Left lung (tissue), 14 donors: ENCODE measurements around the gene PCGF3. TPM values are rescaled to one million over a fixed set of nuclear protein-coding genes. Genes with fewer than 3 reads are reported as not detected.

Experiments
- ATAC-seq: fragments of 200-7000 bp; cut with Tn5 transposase; one replicate; pipeline ENCODE4 v1.9.1; 2020; ENCODE audit warnings: moderate library complexity
- DNase-seq, 4 donors: peaks; one replicate each; pipeline ENCODE4 v3.0.0-alpha.2; 2013 to 2020
- H3K27ac ChIP-seq, 2 donors: fragments of 200-600 bp; sonication (generic) in 1 of 2; one replicate each; pipeline versions ENCODE4 v1.5.0 to v1.8.0; 2020 to 2021
- H3K27me3 ChIP-seq, 2 donors: fragments of 200-600 bp; sonication (generic) in 1 of 2; one replicate each; pipeline versions ENCODE4 v1.5.0 to v1.8.0; 2020 to 2021
- H3K36me3 ChIP-seq, 2 donors: fragments of 200-600 bp; sonication (generic) in 1 of 2; one replicate each; pipeline versions ENCODE4 v1.5.0 to v1.8.0; 2020 to 2021
- H3K4me1 ChIP-seq, 2 donors: fragments of 200-600 bp; one replicate each; pipeline ENCODE4 v1.8.0; 2021
- H3K4me3 ChIP-seq, 2 donors: fragments of 200-600 bp; sonication (generic) in 1 of 2; one replicate each; pipeline versions ENCODE4 v1.5.0 to v1.8.0; 2020 to 2021; ENCODE audit warnings: mild to moderate bottlenecking in 1 of 2
- H3K9me3 ChIP-seq, 2 donors: fragments of 200-600 bp; sonication (generic) in 1 of 2; one replicate each; pipeline versions ENCODE4 v1.5.0 to v1.8.0; 2020 to 2021
- intact Hi-C, 2 donors: fragments of 100-400 bp; cut with DNase I; formaldehyde crosslinking; loops; one replicate each; pipeline versions ENCODE4 v1.11.2 to v1.14.2; 2022
- long read RNA-seq, 12 donors: library from polyadenylated mRNA in 2 of 12; unstranded in 2 of 12; transcript quantifications; one replicate each; pipeline ENCODE4 v2.0.0 and lab custom pipeline, GENCODE V29; 2019 to 2026
- polyA plus RNA-seq, 6 donors: library from polyadenylated mRNA; unstranded; fragments of 120-200 nt; gene quantifications; one replicate each; pipeline ENCODE4 v1.2.1, GENCODE V29; 2013; ENCODE audit not compliant: insufficient read length in 6 of 6
- total RNA-seq, 2 donors: library from RNA; stranded (reverse); fragmentation: NEBNext Ultra II Directional; extraction: Animal tissue kit (Norgen Biotek cat#: 25700); gene quantifications; one replicate each; pipeline ENCODE4 v1.2.1, GENCODE V29; 2021
- TF ChIP-seq, protein P1 (sequence below), 2 donors: fragments of 200-600 bp; sonication (generic) in 1 of 2; IDR thresholded peaks; one replicate each; pipeline versions ENCODE4 v1.5.0 to v1.8.0; 2021; ENCODE audit warnings: antibody characterized with exemption in 2 of 2
- donor health status: DM: no; HTN: yes; CAD: no.
- donor health status: DM: no; HTN: no; CAD: no.

The PCGF3 gene
- total RNA-seq (10 to 100 TPM; 43.7 to 49.2 TPM), polyA plus RNA-seq (100 to 1,000 TPM in 1 of 6 donors, 10 to 100 TPM in 5; 77.3 to 110 (median 92.8) TPM)
- long read RNA-seq, donor 1, full-length matches to known transcripts: 93 of 107 reads
- long read RNA-seq, donor 1, partial matches to known transcripts: 14 of 107 reads
- long read RNA-seq, donor 1, other reads (novel, unspliced or antisense): 0 of 107 reads
- long read RNA-seq, donor 2, full-length matches to known transcripts: 87 of 92 reads
- long read RNA-seq, donor 2, partial matches to known transcripts: 5 of 92 reads
- long read RNA-seq, donor 2, other reads (novel, unspliced or antisense): 0 of 92 reads
- long read RNA-seq, donor 3, full-length matches to known transcripts: 33 of 33 reads
- long read RNA-seq, donor 3, partial matches to known transcripts: 0 of 33 reads
- long read RNA-seq, donor 3, other reads (novel, unspliced or antisense): 0 of 33 reads
- long read RNA-seq, donor 4, full-length matches to known transcripts: 3 of 12 reads
- long read RNA-seq, donor 4, partial matches to known transcripts: 4 of 12 reads
- long read RNA-seq, donor 4, other reads (novel, unspliced or antisense): 5 of 12 reads
- long read RNA-seq, donor 5, full-length matches to known transcripts: 60 of 66 reads
- long read RNA-seq, donor 5, partial matches to known transcripts: 6 of 66 reads
- long read RNA-seq, donor 5, other reads (novel, unspliced or antisense): 0 of 66 reads
- long read RNA-seq, donor 6, full-length matches to known transcripts: 25 of 25 reads
- long read RNA-seq, donor 6, partial matches to known transcripts: 0 of 25 reads
- long read RNA-seq, donor 6, other reads (novel, unspliced or antisense): 0 of 25 reads
- long read RNA-seq, donor 7, transcript PCGF3-213 (1 exons, 1,899 nt): major isoform, 28 of 37 reads
- long read RNA-seq, donor 7, partial matches to known transcripts: 6 of 37 reads
- long read RNA-seq, donor 7, other reads (novel, unspliced or antisense): 0 of 37 reads
- long read RNA-seq, donor 8, full-length matches to known transcripts: 56 of 67 reads
- long read RNA-seq, donor 8, partial matches to known transcripts: 11 of 67 reads
- long read RNA-seq, donor 8, other reads (novel, unspliced or antisense): 0 of 67 reads
- long read RNA-seq, donor 9, partial matches to known transcripts: 0 of 3 reads
- long read RNA-seq, donor 9, other reads (novel, unspliced or antisense): 0 of 3 reads
- long read RNA-seq, donor 10, partial matches to known transcripts: 2 of 5 reads
- long read RNA-seq, donor 10, other reads (novel, unspliced or antisense): 1 of 5 reads
- long read RNA-seq, donor 11, full-length matches to known transcripts: 58 of 58 reads
- long read RNA-seq, donor 11, partial matches to known transcripts: 0 of 58 reads
- long read RNA-seq, donor 11, other reads (novel, unspliced or antisense): 0 of 58 reads
- long read RNA-seq, donor 12, full-length matches to known transcripts: 68 of 73 reads
- long read RNA-seq, donor 12, partial matches to known transcripts: 5 of 73 reads
- long read RNA-seq, donor 12, other reads (novel, unspliced or antisense): 0 of 73 reads

GRCh38 chr4:705278-706082 is at the start of gene PCGF3:
PCGF3 (plus strand) TSS chr4:705832; CDS start chr4:733681, 27,849 bp downstream.
- Histone ChIP-seq H3K9me3 (no peaks in the 10 kb centered on the region), H3K4me1 (peaks cover 13 to 32% of the 10 kb centered on the region in 2 donors), H3K27ac (peak within 1 kb of the TSS; percentile 65 to 86), H3K27me3 (no peaks in the 10 kb centered on the region), H3K4me3 (peak within 1 kb of the TSS; percentile 78 to 85), H3K36me3 (no peaks in the 10 kb centered on the region)
- DNase-seq (peak; percentile 91 to 100 (median 98)), ATAC-seq (peak; percentile 99)
- TF ChIP-seq, protein P1, sequence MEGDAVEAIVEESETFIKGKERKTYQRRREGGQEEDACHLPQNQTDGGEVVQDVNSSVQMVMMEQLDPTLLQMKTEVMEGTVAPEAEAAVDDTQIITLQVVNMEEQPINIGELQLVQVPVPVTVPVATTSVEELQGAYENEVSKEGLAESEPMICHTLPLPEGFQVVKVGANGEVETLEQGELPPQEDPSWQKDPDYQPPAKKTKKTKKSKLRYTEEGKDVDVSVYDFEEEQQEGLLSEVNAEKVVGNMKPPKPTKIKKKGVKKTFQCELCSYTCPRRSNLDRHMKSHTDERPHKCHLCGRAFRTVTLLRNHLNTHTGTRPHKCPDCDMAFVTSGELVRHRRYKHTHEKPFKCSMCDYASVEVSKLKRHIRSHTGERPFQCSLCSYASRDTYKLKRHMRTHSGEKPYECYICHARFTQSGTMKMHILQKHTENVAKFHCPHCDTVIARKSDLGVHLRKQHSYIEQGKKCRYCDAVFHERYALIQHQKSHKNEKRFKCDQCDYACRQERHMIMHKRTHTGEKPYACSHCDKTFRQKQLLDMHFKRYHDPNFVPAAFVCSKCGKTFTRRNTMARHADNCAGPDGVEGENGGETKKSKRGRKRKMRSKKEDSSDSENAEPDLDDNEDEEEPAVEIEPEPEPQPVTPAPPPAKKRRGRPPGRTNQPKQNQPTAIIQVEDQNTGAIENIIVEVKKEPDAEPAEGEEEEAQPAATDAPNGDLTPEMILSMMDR (IDR thresholded peaks at IDR 0.05): no peak
- intact Hi-C loops: no loop called here

DNA sequence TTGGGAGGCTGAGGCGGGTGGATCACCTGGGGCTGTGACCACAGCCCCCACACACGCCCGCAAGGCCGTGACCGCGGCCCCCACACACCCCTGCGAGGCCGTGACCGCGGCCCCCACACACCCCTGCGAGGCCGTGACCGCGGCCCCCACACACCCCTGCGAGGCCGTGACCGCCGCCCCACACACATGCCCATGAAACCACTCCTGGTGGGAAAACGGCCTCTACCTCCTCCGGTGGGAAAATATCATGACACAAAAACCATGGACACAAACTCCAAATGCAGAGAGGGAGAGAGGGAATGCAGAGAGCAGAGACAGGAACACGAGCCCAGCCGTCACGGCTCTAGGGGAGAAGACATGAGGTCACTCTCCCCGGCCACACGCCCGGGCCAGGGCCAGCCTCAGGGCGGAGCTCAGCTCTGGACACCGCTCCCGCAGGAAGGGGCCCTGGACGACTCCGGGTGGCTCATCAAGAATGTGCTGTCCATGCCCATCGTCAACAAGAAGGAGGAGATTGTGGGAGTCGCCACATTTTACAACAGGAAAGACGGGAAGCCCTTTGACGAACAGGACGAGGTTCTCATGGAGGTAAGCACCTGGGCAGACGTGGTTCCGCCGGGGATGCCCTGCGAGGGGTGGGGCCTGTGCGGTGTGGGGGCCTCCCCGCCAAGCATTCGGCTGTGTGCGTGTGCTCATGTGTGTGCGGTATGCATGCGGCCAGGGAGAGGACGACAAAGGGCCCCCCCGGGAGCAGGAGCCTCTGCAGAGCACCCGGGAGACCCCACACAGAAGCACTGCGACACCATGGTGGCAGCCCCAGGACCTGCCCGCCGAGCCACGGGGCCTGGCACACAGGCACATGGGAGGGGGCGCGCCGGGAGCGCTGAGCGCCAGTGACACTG is 48.9 kb upstream of the PCGF3 start:
- peak in 1 of 4 donors; percentile 72 for DNase-seq
- TF ChIP-seq, protein P1 (IDR thresholded peaks at IDR 0.05): no peak
- no peak for ATAC-seq

GRCh38 chr4:657338-657833 is 48.2 kb upstream of the PCGF3 start:
- Histone ChIP-seq H3K4me1 (no peaks in the 10 kb centered on the region), H3K4me3 (no peak overlapping the region), H3K9me3 (no peaks in the 10 kb centered on the region), H3K36me3 (no peaks in the 10 kb centered on the region), H3K27ac (no peak overlapping the region), H3K27me3 (peaks cover 0 to 46% of the 10 kb centered on the region in 2 donors)
- intact Hi-C loops: no loop called here
- no peak for DNase-seq
- TF ChIP-seq, protein P1 (IDR thresholded peaks at IDR 0.05): no peak
- no peak for ATAC-seq

More for the DNA sequence above, 48.9 kb upstream of the PCGF3 start:
- Histone ChIP-seq H3K9me3 (no peaks in the 10 kb centered on the region), H3K4me1 (no peaks in the 10 kb centered on the region), H3K4me3 (no peak overlapping the region), H3K27me3 (peaks cover 0 to 53% of the 10 kb centered on the region in 2 donors), H3K36me3 (no peaks in the 10 kb centered on the region), H3K27ac (no peak overlapping the region)
- intact Hi-C loops: no loop called here
